ENCODE data around the gene TSC2. TPM values are rescaled to one million over a fixed set of nuclear protein-coding genes. Genes with fewer than 3 reads are reported as not detected.
"Not testable (repeated sequence)": the region's sequence is repeated elsewhere in the genome, so short reads cannot be mapped to it uniquely, and the experiment has no call there.

TSC2 gene
- total and polyA plus RNA-seq, 9 of the 15 experiments (the other 6 are each of a cell fraction or from before 2014, with no cell fraction given): 1.3 to 68.1 (median 16.6) TPM

- H3K4me2 ChIP-seq (ENCODE audit: insufficient read depth, low read length); DNase-seq (ENCODE audit: extremely low read depth in 1 of 4, low spot score in 3 of 4); FAIRE-seq; intact Hi-C loops (cut with micrococcal nuclease); BruUV-seq (replicated peaks); H3K4me3 ChIP-seq; H3K9me1 ChIP-seq (ENCODE audit: control insufficient read depth, insufficient read depth, low read length); H3K9ac ChIP-seq (ENCODE audit: insufficient read depth in 1 of 2, low read depth in 2 of 2, low read length in 2 of 2); H3K27ac ChIP-seq (ENCODE audit: extremely low read depth, low read depth, low read length); H3K27me3 ChIP-seq (ENCODE audit: control insufficient read depth in 2 of 2, insufficient read depth in 2 of 2, low read length in 2 of 2); in situ Hi-C loops (cut with MboI); H3K36me3 ChIP-seq (ENCODE audit: control insufficient read depth, insufficient read depth, low read length); H2AFZ ChIP-seq (ENCODE audit: low read depth, low read length); H3K9me3 ChIP-seq (replicated peaks; ENCODE audit: control insufficient read depth, insufficient read depth, low read depth, low read length); ATAC-seq; H4K20me1 ChIP-seq (replicated peaks; ENCODE audit: control insufficient read depth, insufficient read depth, low read length); CTCF ChIA-PET (ENCODE audit: low intra/inter-chr PET ratio): not testable (repeated sequence)
- WGBS (ENCODE audit: insufficient coverage, low coverage, missing lambda C conversion rate): 85% methylated on average over 11 of the region's 27 CpGs
- Histone ChIP-seq H3K4me1 (replicated peaks in 1 of 2; ENCODE audit: control insufficient read depth in 2 of 2, insufficient read depth in 2 of 2, low read length in 2 of 2) (peaks cover 0 to 55% of the 10 kb centered on the region in 2 experiments; a peak in 4 of 5 replicates), H3K79me2 (ENCODE audit: control insufficient read depth, insufficient read depth, low read length) (peaks cover 15% of the 10 kb centered on the region)
- POLR2A ChIA-PET: interaction anchor here (0.6 kb wide), 1 partner anchor 26 kb away, joined by 3 read pairs; no protein-coding TSS in a partner anchor
These were observed 76.1 kb downstream of the TSC2 start for GRCh38 chr16:2123706-2124376.

- H3K4me3 ChIP-seq; H3K36me3 ChIP-seq (ENCODE audit: control insufficient read depth, insufficient read depth, low read length); intact Hi-C loops (cut with micrococcal nuclease); BruUV-seq (replicated peaks); H3K9ac ChIP-seq (ENCODE audit: insufficient read depth in 1 of 2, low read depth in 2 of 2, low read length in 2 of 2); ATAC-seq; H3K27me3 ChIP-seq (ENCODE audit: control insufficient read depth in 2 of 2, insufficient read depth in 2 of 2, low read length in 2 of 2); CTCF ChIA-PET (ENCODE audit: low intra/inter-chr PET ratio); H2AFZ ChIP-seq (ENCODE audit: low read depth, low read length); H3K9me1 ChIP-seq (ENCODE audit: control insufficient read depth, insufficient read depth, low read length); H4K20me1 ChIP-seq (replicated peaks; ENCODE audit: control insufficient read depth, insufficient read depth, low read length); H3K9me3 ChIP-seq (replicated peaks; ENCODE audit: control insufficient read depth, insufficient read depth, low read depth, low read length); FAIRE-seq; DNase-seq (ENCODE audit: extremely low read depth in 1 of 4, low spot score in 3 of 4); H3K4me2 ChIP-seq (ENCODE audit: insufficient read depth, low read length); H3K27ac ChIP-seq (ENCODE audit: extremely low read depth, low read depth, low read length); in situ Hi-C loops (cut with MboI): not testable (repeated sequence)
- Histone ChIP-seq H3K79me2 (ENCODE audit: control insufficient read depth, insufficient read depth, low read length) (peaks cover 15% of the 10 kb centered on the region), H3K4me1 (replicated peaks in 1 of 2; ENCODE audit: control insufficient read depth in 2 of 2, insufficient read depth in 2 of 2, low read length in 2 of 2) (peaks cover 0 to 55% of the 10 kb centered on the region in 2 experiments; a peak in 4 of 5 replicates)
- POLR2A ChIA-PET: interaction anchor here (0.6 kb wide), 1 partner anchor 26 kb away, joined by 3 read pairs; no protein-coding TSS in a partner anchor
- WGBS (ENCODE audit: insufficient coverage, low coverage, missing lambda C conversion rate): 86% methylated on average over 6 of the region's 11 CpGs
These were observed 76.5 kb downstream of the TSC2 start for GRCh38 chr16:2124377-2124693.

All from K562 (cell line).